ENCODE measurements around the gene FRY.

FRY gene

DNA sequence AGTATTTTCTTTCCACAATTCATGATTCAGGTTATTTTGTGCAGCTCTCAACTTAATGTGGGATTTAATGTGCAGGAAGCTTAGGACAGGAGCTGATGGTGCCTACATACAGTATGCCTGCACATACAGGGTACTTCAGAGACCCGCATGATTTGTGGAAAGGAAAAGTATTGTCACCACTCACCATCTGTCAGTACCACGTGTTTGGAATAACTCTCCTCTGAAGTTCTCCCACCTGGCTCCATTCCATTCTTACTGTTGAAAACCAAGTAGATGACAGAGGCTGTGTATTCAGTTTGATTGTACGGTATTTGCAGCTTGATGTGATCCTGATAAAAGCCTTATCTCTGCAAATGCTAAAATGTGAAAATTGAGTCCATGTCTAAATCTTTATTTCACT lies 197.9 kb downstream of the FRY start:
- peak; percentile 85 for DNase-seq

DNA sequence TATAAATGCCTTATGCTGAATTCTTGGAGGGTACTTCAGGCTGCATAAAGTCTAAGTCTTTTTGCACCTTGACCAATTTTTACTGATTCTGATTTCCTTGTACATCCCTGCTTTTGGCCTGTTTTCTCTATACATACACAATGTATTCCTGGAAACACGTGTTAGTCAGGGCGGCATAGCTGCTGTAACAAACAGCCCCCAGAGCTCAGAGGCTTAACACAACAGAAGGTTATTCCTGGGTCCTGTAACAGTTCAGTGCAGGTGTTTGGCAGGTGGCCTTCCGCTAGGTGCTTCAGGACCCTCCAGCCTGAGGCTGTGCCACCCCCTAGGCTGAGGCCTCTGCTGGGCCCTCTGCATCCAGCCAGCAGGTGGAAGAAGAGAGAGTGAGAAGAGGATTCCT lies 200.7 kb downstream of the FRY start:
- DNase-seq: no peak

- peak; percentile 1 for DNase-seq
Measured at GRCh38 chr13:32233062-32233461, 201.5 kb downstream of the FRY start.

- no peak for DNase-seq
Measured at GRCh38 chr13:32234914-32235313, 203.3 kb downstream of the FRY start.

DNA sequence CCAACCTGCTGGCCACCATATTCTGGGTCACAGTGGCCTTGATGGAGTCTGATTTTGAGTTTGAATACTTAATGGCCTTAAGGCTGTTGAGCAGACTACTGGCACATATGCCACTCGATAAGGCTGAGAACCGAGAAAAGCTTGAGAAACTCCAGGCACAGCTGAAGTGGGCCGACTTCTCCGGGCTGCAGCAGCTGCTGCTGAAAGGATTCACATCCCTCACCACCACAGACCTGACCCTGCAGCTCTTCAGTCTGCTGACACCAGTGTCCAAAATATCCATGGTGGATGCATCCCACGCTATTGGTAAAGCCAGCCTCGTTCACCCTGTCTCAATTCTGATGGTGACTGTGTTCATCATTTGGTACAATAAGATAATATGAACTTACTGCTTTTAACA lies 206.1 kb downstream of the FRY start:
- no peak for DNase-seq

GRCh38 chr13:32243695-32244094 lies 212.1 kb downstream of the FRY start:
- no peak for DNase-seq

- no peak for DNase-seq
Measured at GRCh38 chr13:32245555-32245954, 214.0 kb downstream of the FRY start.

DNA sequence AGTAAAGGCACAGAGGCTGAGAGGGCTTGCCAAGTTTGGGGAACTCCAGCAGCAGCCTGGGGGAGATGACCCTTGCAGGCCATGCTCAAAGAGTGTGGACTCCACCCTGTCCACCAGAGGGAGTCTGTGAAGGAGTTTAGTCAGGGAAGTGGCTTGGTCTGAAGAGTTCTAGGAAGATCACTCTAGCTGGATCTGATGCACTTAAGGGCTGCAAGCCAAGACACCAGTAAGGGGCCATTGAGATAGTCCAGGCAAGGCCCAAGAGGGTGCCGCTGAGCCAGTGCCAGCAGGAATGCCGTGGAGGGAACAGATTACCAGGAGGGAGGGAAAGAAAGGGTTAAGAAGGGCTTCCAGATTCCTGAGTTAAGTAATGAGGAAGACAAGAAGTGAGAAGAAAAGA lies 214.9 kb downstream of the FRY start:
- DNase-seq: peak; percentile 58

- no peak for DNase-seq
Measured at GRCh38 chr13:32247887-32248286, 216.3 kb downstream of the FRY start.

DNA sequence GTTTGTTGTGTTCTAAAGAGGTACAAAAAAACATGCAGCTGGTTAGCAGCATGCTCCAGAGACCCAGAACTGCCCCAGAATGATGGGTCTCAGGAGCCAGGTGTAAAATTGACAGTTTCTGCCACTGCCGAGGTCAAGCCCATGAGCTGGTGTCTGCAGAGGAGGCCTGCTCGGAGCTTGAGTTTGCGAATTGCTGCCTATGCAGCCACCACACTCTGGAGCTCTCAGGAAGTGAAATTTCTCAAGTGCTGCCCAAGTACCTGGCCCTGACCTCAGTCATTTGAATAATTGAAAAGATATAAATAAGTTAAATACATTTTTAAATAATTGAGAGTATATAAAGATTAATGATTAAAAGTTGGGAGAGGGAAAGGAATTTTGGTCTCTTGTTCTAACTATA lies 217.2 kb downstream of the FRY start:
- no peak for DNase-seq

DNA sequence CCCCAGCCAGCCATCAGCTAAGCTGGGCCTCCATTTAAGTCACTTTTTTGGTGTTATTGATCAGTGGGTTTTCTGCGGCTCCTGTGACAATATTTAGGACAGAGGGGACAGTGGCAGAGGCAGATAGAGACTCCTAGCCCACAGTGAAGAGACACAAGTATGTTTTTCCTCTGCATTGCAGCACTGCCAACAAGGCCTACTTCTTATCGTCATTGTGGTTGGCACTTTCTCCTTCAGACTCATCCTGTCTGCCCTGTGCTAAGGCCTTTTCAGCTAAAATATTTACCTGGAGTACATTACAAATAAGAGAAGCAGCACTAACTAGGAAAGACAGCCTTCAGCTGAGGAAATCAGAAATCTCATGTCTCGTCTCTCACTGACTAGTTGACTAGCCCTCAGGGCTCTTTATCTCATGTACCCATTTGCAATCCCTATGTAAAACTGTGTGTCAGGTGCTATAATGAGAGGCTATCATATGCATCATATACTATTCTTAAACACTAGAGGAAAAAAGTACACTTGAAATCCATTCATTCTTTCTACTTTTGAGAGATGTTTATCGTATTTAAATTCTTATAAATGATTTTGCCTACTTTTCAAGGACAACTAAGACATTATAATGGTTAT lies 221.4 kb downstream of the FRY start:
- no peak for DNase-seq

- no peak for DNase-seq
Measured at GRCh38 chr13:32253911-32254399, 222.4 kb downstream of the FRY start.

GRCh38 chr13:32254416-32254815 lies 222.8 kb downstream of the FRY start:
- no peak for DNase-seq

GRCh38 chr13:32254916-32255723 lies 223.5 kb downstream of the FRY start:
- DNase-seq: peak; percentile 12

- peak; percentile 5 for DNase-seq
Measured at GRCh38 chr13:32255724-32256109, 224.1 kb downstream of the FRY start.

DNA sequence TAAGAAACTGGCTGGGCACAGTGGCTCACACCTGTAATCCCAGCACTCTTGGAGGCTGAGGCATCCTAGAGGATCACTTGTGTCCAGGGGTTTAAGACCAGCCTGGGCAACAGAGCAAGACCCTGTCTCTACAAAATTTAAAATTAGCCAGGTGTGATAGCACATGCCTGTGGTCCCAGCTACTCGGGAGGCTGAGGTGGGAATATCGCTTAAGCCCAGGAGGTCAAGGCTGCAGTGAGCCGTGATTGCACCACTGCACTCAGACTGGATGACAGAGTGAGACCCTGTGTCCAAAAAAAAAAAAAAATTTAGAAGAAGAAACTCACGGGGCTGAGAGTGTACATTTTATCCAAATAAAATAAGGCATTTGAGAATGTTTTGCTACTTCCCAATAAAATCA lies 224.7 kb downstream of the FRY start:
- no peak for DNase-seq

DNA sequence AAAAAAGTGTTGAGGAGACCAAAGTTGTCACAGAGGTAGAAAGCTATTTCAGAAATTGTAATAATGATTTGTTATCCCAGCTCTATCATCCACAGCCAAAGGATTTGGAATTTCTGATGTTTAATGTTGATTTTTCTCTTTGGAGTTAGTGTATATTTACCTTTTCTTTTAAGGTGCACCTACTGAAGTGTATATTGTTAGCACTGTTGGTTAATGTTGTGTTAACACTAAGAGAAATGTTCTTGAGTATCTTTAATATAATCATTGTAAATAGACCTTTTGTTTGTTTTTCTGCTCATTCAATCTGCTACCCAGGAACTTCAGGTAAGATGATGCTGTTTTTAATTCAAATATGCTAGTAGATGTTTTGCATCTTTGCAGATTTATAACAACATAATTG lies 226.1 kb downstream of the FRY start:
- peak; percentile 2 for DNase-seq

GRCh38 chr13:32259116-32259515 lies 227.5 kb downstream of the FRY start:
- DNase-seq: no peak

GRCh38 chr13:32261567-32261966 lies 230.0 kb downstream of the FRY start:
- peak; percentile 9 for DNase-seq

GRCh38 chr13:32262165-32262564 lies 230.6 kb downstream of the FRY start:
- no peak for DNase-seq

DNA sequence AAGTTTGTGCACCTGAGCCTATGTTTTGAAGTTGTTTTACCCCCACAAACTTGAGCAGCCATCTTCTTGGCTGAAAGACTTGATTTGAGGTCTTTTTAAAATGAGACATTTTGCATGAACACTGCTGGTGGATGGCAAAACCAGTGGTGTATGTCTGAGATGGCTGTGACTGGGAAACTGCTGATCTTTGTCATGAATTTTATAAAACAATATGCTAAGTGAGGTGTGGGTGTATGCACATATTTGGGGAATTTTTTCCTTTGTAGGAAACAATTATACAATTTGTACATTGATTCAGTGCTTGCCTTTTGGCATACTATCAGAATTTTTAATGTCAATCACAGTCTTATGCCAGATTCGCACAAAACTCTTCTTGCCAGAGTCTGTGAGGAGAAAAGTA lies 231.0 kb downstream of the FRY start:
- no peak for DNase-seq

DNA sequence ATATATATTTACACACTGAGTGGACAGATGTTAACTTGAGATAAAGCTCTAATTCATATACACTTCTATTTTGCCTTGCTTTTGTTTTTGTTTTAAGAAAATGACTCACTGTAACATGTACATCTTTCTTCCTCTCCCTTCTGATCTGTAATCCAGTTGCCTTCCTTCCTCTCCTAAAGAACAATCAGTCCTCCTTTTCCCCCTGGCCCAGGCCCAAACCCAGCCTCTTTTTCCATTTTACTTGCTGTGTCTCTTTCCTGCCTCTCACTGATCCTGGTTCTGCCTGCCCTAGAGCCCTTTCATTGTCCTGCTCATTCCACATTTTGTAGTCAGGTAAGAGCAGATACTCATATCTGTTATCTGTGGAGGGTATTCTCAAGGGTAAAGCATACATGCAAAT lies 232.8 kb downstream of the FRY start:
- DNase-seq: no peak

GRCh38 chr13:32265726-32266125 lies 234.2 kb downstream of the FRY start:
- DNase-seq: no peak

GRCh38 chr13:32266130-32266529 lies 234.6 kb downstream of the FRY start:
- DNase-seq: no peak

All from NCI-H69 (cell line).